ENCODE data around the gene DYRK2.

DYRK2 gene

DNA sequence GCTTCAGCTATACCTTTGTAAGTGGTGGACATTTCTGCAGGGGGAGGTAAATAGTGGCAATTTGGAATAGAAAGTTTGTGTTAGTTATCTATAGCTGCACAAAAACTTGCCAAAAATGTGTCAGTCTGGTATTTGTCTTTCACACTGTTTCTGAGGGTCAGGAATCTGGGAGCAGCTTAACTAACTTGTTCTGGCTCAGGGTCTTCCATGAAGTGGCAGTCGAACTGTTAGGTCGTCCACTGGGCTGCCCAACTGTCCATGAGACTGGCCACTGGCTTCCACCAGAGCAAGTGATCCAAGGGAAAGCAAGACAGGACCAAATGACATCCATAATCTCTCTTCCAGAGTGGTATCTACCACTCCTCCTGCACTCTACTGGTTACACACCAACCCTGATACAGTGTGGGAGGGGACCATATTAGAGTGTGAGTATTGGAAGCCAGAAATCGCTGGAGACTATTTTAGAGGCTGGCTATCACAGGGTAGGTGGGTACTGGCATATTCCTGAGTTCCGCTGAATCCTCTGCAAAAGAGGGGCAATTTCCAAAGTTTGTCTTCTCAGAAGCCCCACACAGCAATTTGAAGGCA, 60.9 kb downstream of the DYRK2 start:
- DNase-seq, result no peak

DNA sequence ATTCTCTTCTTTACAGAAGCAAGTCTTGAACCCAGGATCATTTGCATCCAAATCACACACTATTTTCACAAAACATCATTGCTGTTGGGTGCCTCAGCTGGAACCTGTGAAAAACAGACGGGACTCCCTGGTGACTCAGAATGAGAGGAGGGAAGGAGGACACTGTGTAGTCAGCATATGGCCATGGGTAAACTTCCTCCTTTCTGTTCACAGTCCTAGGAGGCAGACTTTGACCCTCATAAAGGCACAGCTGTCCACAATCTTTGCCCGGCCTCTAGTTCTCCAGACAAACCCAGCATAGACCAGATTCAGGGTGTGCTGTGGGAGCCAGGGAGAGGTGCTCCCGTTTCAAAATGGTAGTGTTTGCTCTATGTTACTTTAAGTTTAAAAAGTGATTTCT, 62.0 kb downstream of the DYRK2 start:
- DNase-seq, result peak; percentile 28 to 55

- no peak for DNase-seq
Observed at GRCh38 chr12:67712011-67712410, 63.5 kb downstream of the DYRK2 start.

DNA sequence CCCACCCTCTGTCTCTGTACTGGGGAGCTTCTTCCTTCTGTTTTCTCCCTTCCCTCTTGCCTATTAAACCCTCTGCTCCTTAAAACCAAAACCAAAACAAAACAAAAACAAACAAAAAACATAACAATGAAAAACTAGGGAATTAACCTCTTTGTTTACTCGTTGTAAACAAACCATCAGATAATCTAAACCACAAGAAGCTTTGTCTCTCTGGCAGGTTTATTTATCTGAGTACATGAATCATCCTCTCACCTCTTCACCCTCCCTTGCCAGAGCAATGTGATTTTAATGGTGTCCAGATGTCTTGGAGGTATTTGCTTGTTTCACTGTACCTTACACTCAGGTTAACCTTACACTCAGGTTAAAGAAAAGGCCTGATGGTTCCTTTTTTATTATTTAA, 66.1 kb downstream of the DYRK2 start:
- DNase-seq, result no peak
